HG03571 (cell line): ENCODE data around the gene AGBL5.
"Not testable (repeated sequence)": the region's sequence is repeated elsewhere in the genome, so short reads cannot be mapped to it uniquely, and the experiment has no call there.

ENCODE experiments used
- ATAC-seq: cut with Tn5 transposase; IDR thresholded peaks from one replicate; pipeline ENCODE4 v1.9.1; 2021; ENCODE audit not compliant: unreplicated experiment

The AGBL5 gene

GRCh38 chr2:27073782-27074181, 22.3 kb downstream of the AGBL5 start:
- no peak for ATAC-seq

DNA sequence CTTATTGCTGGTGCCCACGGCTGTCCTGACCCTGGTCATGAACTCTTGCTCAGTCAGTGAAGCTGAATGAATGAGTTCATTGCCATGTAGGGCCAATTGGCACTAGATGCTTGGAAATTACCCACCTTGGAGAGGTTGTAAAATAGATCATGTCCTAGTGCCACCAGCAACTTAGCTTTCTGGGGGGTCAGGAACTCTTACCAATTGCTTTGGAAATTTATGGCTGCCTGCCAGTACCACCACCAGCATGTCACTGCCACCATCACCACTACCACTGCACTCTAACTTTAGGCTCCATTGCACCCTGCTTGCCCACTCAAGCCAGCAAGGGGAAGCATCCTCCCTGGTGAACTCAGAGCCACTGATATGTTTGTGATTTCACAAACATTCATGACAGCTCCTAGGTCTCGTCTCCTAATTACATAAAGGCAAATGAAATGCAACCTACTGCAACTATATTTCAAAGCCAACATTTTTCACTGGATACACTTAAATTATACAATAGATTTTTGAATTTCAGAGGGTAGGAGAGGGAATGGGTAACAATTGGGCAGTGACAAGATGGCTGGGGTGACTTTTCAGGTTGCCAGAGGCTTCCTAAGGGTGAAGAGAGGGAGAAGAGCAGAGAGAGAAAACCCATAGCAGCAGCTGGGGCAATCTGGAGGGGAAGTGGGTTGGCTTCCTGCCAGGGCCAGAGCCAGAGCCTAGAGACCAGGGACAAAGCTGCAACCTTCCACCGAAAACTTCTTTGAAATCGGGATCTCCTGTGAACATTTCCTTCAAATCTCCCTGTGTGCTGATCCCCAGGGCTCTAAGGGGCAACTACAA, 23.5 kb downstream of the AGBL5 start:
- ATAC-seq, result no peak

DNA sequence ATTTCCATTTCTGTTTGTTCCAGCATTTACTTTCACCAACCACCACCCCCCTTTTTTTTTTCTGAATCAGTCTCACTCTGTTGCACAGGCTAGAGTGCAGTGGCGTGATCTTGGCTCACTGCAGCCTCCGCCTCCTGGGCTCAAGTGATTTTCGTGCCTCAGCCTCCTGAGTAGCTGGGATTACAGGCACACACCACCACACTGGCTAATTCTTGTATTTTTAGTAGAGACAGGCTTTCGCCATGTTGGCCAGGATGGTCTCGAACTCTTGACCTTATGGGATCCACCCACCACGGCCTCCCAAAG, 24.1 kb downstream of the AGBL5 start:
- not testable (repeated sequence) for ATAC-seq

DNA sequence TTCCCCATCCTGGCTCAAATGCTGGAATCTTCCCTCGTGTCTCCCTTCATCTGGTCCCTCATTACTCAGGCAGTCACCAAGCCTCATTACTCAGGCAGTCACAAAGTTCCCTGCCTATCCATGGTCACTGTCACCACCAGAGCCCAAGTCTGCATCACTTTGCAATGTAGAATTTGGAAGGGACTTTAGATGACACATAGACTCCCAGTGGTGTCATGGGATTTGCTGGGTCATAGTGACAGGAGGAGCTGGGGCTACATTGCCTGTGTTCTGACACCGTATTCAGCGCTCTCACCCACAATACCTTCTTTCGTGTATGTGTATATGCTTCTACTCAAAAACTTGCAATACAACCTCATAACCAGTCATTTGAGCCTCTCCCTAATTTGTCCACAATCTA, 24.9 kb downstream of the AGBL5 start:
- ATAC-seq, result no peak

GRCh38 chr2:27077231-27077630, 25.8 kb downstream of the AGBL5 start:
- no peak for ATAC-seq

GRCh38 chr2:27078267-27079194, 27.1 kb downstream of the AGBL5 start, which contains the start of gene EMILIN1:
EMILIN1 (plus strand) TSS chr2:27078615; CDS start chr2:27079066, 451 bp downstream.
- ATAC-seq, result no peak

GRCh38 chr2:27079233-27080139, 28.0 kb downstream of the AGBL5 start:
- ATAC-seq, result no peak

- no peak for ATAC-seq
Measured at GRCh38 chr2:27080140-27080469, 28.6 kb downstream of the AGBL5 start.

GRCh38 chr2:27080603-27080936, 29.1 kb downstream of the AGBL5 start:
- ATAC-seq, result no peak

DNA sequence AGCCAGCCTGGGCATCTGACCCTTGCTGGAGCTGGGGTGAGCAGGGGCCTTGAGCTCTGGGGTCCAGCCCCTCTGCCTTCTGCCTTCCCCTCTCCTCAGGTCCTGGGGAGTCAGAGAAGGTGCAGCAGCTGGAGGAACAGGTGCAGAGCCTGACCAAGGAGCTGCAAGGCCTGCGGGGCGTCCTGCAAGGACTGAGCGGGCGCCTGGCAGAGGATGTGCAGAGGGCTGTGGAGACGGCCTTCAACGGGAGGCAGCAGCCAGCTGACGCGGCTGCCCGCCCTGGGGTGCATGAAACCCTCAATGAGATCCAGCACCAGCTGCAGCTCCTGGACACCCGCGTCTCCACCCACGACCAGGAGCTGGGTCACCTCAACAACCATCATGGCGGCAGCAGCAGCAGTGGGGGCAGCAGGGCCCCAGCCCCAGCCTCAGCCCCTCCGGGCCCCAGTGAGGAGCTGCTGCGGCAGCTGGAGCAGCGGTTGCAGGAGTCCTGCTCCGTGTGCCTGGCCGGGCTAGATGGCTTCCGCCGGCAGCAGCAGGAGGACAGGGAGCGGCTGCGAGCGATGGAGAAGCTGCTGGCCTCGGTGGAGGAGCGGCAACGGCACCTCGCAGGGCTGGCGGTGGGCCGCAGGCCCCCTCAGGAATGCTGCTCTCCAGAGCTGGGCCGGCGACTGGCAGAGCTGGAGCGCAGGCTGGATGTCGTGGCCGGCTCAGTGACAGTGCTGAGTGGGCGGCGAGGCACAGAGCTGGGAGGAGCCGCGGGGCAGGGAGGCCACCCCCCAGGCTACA, 30.7 kb downstream of the AGBL5 start:
- ATAC-seq, result no peak

GRCh38 chr2:27082773-27083409, 31.4 kb downstream of the AGBL5 start:
- ATAC-seq, result no peak

- ATAC-seq, result no peak
Measured at GRCh38 chr2:27083410-27084296, 32.2 kb downstream of the AGBL5 start.

GRCh38 chr2:27084297-27085061, 33.0 kb downstream of the AGBL5 start:
- no peak for ATAC-seq

- ATAC-seq, result no peak
Measured at GRCh38 chr2:27085062-27085672, 33.7 kb downstream of the AGBL5 start.

DNA sequence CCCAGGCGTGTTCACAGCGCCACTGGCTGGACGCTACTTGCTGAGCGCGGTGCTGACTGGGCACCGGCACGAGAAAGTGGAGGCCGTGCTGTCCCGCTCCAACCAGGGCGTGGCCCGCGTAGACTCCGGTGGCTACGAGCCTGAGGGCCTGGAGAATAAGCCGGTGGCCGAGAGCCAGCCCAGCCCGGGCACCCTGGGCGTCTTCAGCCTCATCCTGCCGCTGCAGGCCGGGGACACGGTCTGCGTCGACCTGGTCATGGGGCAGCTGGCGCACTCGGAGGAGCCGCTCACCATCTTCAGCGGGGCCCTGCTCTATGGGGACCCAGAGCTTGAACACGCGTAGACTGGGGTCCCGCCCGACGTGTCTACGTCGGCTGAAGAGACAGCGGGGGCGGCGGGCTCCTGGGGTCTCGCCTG, 34.2 kb downstream of the AGBL5 start:
- peak; percentile 9 for ATAC-seq

DNA sequence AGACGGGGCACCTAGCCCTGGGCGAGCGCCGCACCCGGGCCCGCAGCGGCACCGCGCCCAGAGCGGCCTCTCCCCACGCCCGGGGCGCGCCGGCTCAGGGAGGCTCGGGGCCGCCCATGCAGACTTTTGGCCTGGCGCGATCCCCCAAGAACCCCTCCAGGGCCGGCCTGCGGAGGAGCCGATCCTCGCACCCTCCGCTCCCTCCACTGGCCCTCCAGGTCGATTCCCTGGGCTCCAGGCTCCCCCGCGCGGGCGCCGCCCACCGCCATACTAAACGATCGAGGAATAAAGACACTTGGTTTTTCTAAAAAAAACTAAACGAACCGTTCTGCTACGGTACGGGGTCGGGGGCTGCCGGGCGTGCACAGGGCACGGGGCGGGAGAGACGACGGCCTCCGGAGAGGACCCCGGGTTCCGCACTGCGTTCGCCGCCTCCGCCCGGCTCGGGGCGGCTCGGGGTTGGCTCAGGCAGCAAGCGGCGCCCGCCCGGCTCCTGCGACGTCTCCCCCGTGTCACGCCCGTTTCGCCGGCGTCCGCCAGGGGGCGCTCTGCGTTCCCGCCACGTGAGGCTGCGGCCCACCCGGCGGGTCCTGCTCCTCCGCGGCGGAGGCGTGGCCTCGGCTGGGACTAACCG, 34.7 kb downstream of the AGBL5 start:
- peak; percentile 65 for ATAC-seq
